CD4-positive, CD25-positive, alpha-beta regulatory T cell (primary cell): ENCODE measurements around the gene HEXA. TPM values are rescaled to one million over a fixed set of nuclear protein-coding genes. Genes with fewer than 3 reads are reported as not detected.

Source experiments
- ATAC-seq, 2 donors: fragments of 150-1000 bp; cut with Tn5 transposase; one replicate each; pipeline ENCODE4 v1.10.0; 2021; ENCODE audit warnings: low read depth in 2 of 2, moderate number of reproducible peaks in 2 of 2, moderate library complexity in 1 of 2
- DNase-seq, 3 donors: peaks; one replicate each; pipeline versions ENCODE4 v3.0.0 to v3.0.0-alpha.2; 2012 to 2022; ENCODE audit warnings: mixed read lengths in 1 of 3
- H3K27ac ChIP-seq: one replicate; pipeline ENCODE4 v1.7.0; 2013; ENCODE audit warnings: mild to moderate bottlenecking, low read length; ENCODE audit not compliant: insufficient read depth, poor library complexity, severe bottlenecking
- H3K27me3 ChIP-seq: one replicate; pipeline ENCODE4 v1.7.0; 2013; ENCODE audit warnings: low read length; ENCODE audit not compliant: control insufficient read depth, insufficient read depth
- H3K36me3 ChIP-seq: one replicate; pipeline ENCODE4 v1.7.0; 2013; ENCODE audit warnings: mild to moderate bottlenecking, low read length, moderate library complexity; ENCODE audit not compliant: control insufficient read depth, insufficient read depth
- H3K4me1 ChIP-seq: 2 replicates; pipeline ENCODE4 v1.7.0; 2013; ENCODE audit warnings: mild to moderate bottlenecking, low read length; ENCODE audit not compliant: insufficient read depth, control insufficient read depth, poor library complexity, severe bottlenecking
- H3K4me3 ChIP-seq: one replicate; pipeline ENCODE4 v1.7.0; 2013; ENCODE audit warnings: low read depth, mild to moderate bottlenecking, low read length, moderate library complexity
- H3K9me3 ChIP-seq, 2 experiments: 1 replicate in 1 of 2; 2 replicates in 1 of 2; pipeline ENCODE4 v1.7.0; 2013; ENCODE audit warnings: low read length in 2 of 2, mild to moderate bottlenecking in 1 of 2, moderate library complexity in 1 of 2; ENCODE audit not compliant: control insufficient read depth in 2 of 2
- H3K27ac Mint-ChIP-seq, 3 donors: one replicate each; pipeline ENCODE4 v1.8.0; 2020 to 2022; ENCODE audit warnings: mild to moderate bottlenecking in 3 of 3, mixed read lengths in 3 of 3, moderate library complexity in 2 of 3
- H3K27me3 Mint-ChIP-seq: one replicate; pipeline ENCODE4 v1.8.0; 2022; ENCODE audit warnings: mild to moderate bottlenecking, mixed read lengths
- H3K36me3 Mint-ChIP-seq: one replicate; pipeline ENCODE4 v1.8.0; 2020; ENCODE audit warnings: mixed read lengths
- H3K4me1 Mint-ChIP-seq, 4 donors: one replicate each; pipeline ENCODE4 v1.8.0; 2020 to 2022; ENCODE audit warnings: mixed read lengths in 4 of 4, mild to moderate bottlenecking in 1 of 4
- H3K4me3 Mint-ChIP-seq, 4 donors: one replicate each; pipeline ENCODE4 v1.8.0; 2020 to 2022; ENCODE audit warnings: mild to moderate bottlenecking in 4 of 4, mixed read lengths in 4 of 4, moderate library complexity in 3 of 4
- H3K9me3 Mint-ChIP-seq, 7 donors: one replicate each; pipeline ENCODE4 v1.8.0; 2020 to 2022; ENCODE audit warnings: mixed read lengths in 7 of 7, mild to moderate bottlenecking in 3 of 7, moderate library complexity in 2 of 7
- polyA plus RNA-seq, 4 donors: library from polyadenylated mRNA; unstranded; fragments of 300-500 nt; fragmentation: Illumina TruSeq; gene quantifications; one replicate each; pipeline ENCODE4 v1.2.3, GENCODE V29; 2021
- total RNA-seq: library from RNA; stranded (reverse); gene quantifications from one replicate; pipeline ENCODE4 v1.2.3, GENCODE V29; 2022

The HEXA gene
- total and polyA plus RNA-seq, 5 donors from 2014 or later, result 81.9 to 97.4 (median 88.4) TPM

GRCh38 chr15:72354496-72354895 is 21.3 kb downstream of the HEXA start:
- Histone ChIP-seq H3K4me3 (no peak overlapping the region), H3K27ac (no peak overlapping the region), H3K9me3 (no peaks in the 10 kb centered on the region), H3K4me1 (peaks cover 9% of the 10 kb centered on the region), H3K27me3 (no peaks in the 10 kb centered on the region), H3K36me3 (peaks cover 72% of the 10 kb centered on the region)
- Mint-ChIP-seq H3K4me3 (no peak overlapping the region), H3K27me3 (no peaks in the 10 kb centered on the region), H3K27ac (peak overlapping the region in 1 of 3 donors; percentile 11), H3K9me3 (no peaks in the 10 kb centered on the region), H3K4me1 (peaks cover 0 to 21% (median 16%) of the 10 kb centered on the region in 4 donors), H3K36me3 (peaks cover 41% of the 10 kb centered on the region)
- DNase-seq (no peak), ATAC-seq (no peak)

- H3K9me3 Mint-ChIP-seq, result no peaks in the 10 kb centered on the region
- DNase-seq (no peak), ATAC-seq (no peak)
- Histone ChIP-seq H3K27me3 (no peaks in the 10 kb centered on the region), H3K9me3 (no peaks in the 10 kb centered on the region), H3K36me3 (peaks cover 79% of the 10 kb centered on the region), H3K4me1 (no peaks in the 10 kb centered on the region), H3K27ac (no peak overlapping the region), H3K4me3 (no peak overlapping the region)
- H3K4me3 Mint-ChIP-seq, result no peak overlapping the region
- no peaks in the 10 kb centered on the region for H3K27me3 Mint-ChIP-seq
- H3K27ac Mint-ChIP-seq, result peak overlapping the region in 1 of 3 donors; percentile 9
- H3K36me3 Mint-ChIP-seq, result peaks cover 53% of the 10 kb centered on the region
- peaks cover 4 to 10% (median 9%) of the 10 kb centered on the region in 4 donors for H3K4me1 Mint-ChIP-seq
These were observed 22.5 kb downstream of the HEXA start for GRCh38 chr15:72353266-72353665.

GRCh38 chr15:72345806-72346205 is 30.0 kb downstream of the HEXA start:
- Mint-ChIP-seq H3K4me1 (peaks cover 0 to 4% (median 1%) of the 10 kb centered on the region in 4 donors), H3K4me3 (no peak overlapping the region), H3K9me3 (no peaks in the 10 kb centered on the region), H3K27ac (no peak overlapping the region), H3K27me3 (no peaks in the 10 kb centered on the region), H3K36me3 (peaks cover 36% of the 10 kb centered on the region)
- H3K27me3 ChIP-seq, result no peaks in the 10 kb centered on the region
- DNase-seq, result no peak
- H3K4me3 ChIP-seq, result no peak overlapping the region
- no peaks in the 10 kb centered on the region for H3K4me1 ChIP-seq
- no peak for ATAC-seq
- no peaks in the 10 kb centered on the region for H3K9me3 ChIP-seq
- peaks cover 72% of the 10 kb centered on the region for H3K36me3 ChIP-seq
- H3K27ac ChIP-seq, result no peak overlapping the region

GRCh38 chr15:72345280-72345679 is 30.5 kb downstream of the HEXA start:
- H3K27me3 Mint-ChIP-seq, result no peaks in the 10 kb centered on the region
- no peak for DNase-seq

GRCh38 chr15:72344602-72345001 is 31.2 kb downstream of the HEXA start:
- no peak for DNase-seq
- Mint-ChIP-seq H3K27ac (no peak overlapping the region), H3K36me3 (peaks cover 33% of the 10 kb centered on the region), H3K9me3 (no peaks in the 10 kb centered on the region), H3K4me3 (no peak overlapping the region), H3K27me3 (no peaks in the 10 kb centered on the region), H3K4me1 (peaks cover 0 to 4% (median 1%) of the 10 kb centered on the region in 4 donors)
- Histone ChIP-seq H3K9me3 (no peaks in the 10 kb centered on the region), H3K27ac (no peak overlapping the region), H3K27me3 (no peaks in the 10 kb centered on the region), H3K36me3 (peaks cover 62% of the 10 kb centered on the region), H3K4me3 (no peak overlapping the region), H3K4me1 (no peaks in the 10 kb centered on the region)
- ATAC-seq, result no peak

More at GRCh38 chr15:72345280-72345679, 30.5 kb downstream of the HEXA start:
- ATAC-seq, result no peak
- Mint-ChIP-seq H3K27ac (no peak overlapping the region), H3K4me3 (no peak overlapping the region), H3K9me3 (no peaks in the 10 kb centered on the region), H3K4me1 (peaks cover 0 to 4% (median 1%) of the 10 kb centered on the region in 4 donors), H3K36me3 (peaks cover 32% of the 10 kb centered on the region)
- Histone ChIP-seq H3K4me3 (no peak overlapping the region), H3K9me3 (no peaks in the 10 kb centered on the region), H3K27me3 (no peaks in the 10 kb centered on the region), H3K36me3 (peaks cover 67% of the 10 kb centered on the region), H3K27ac (no peak overlapping the region), H3K4me1 (no peaks in the 10 kb centered on the region)

GRCh38 chr15:72342385-72342784 is 33.4 kb downstream of the HEXA start:
- peak in 2 of 3 donors; percentile 19 to 44 for DNase-seq
- Mint-ChIP-seq H3K27ac (no peak overlapping the region), H3K4me3 (no peak overlapping the region), H3K36me3 (peaks cover 30% of the 10 kb centered on the region), H3K9me3 (no peaks in the 10 kb centered on the region), H3K27me3 (no peaks in the 10 kb centered on the region), H3K4me1 (no peaks in the 10 kb centered on the region)
- H3K9me3 ChIP-seq, result no peaks in the 10 kb centered on the region
- no peak for ATAC-seq
- H3K4me3 ChIP-seq, result no peak overlapping the region
- no peak overlapping the region for H3K27ac ChIP-seq
- H3K27me3 ChIP-seq, result no peaks in the 10 kb centered on the region
- H3K4me1 ChIP-seq, result no peaks in the 10 kb centered on the region
- H3K36me3 ChIP-seq, result peaks cover 46% of the 10 kb centered on the region

GRCh38 chr15:72341361-72341760 is 34.5 kb downstream of the HEXA start:
- no peaks in the 10 kb centered on the region for H3K4me1 Mint-ChIP-seq
- H3K27ac Mint-ChIP-seq, result no peak overlapping the region
- ATAC-seq (no peak), DNase-seq (no peak)
- no peaks in the 10 kb centered on the region for H3K9me3 ChIP-seq
- H3K27ac ChIP-seq, result no peak overlapping the region
- peaks cover 31% of the 10 kb centered on the region for H3K36me3 Mint-ChIP-seq
- H3K4me3 ChIP-seq, result no peak overlapping the region
- no peaks in the 10 kb centered on the region for H3K27me3 Mint-ChIP-seq
- peaks cover 36% of the 10 kb centered on the region for H3K36me3 ChIP-seq
- H3K4me1 ChIP-seq, result no peaks in the 10 kb centered on the region
- no peaks in the 10 kb centered on the region for H3K9me3 Mint-ChIP-seq
- no peaks in the 10 kb centered on the region for H3K27me3 ChIP-seq
- no peak overlapping the region for H3K4me3 Mint-ChIP-seq

GRCh38 chr15:72340366-72340765 is 35.4 kb downstream of the HEXA start:
- Histone ChIP-seq H3K9me3 (no peaks in the 10 kb centered on the region), H3K27me3 (no peaks in the 10 kb centered on the region), H3K27ac (no peak overlapping the region), H3K36me3 (peaks cover 26% of the 10 kb centered on the region), H3K4me1 (no peaks in the 10 kb centered on the region), H3K4me3 (no peak overlapping the region)
- H3K27ac Mint-ChIP-seq, result no peak overlapping the region
- DNase-seq, result no peak
- H3K36me3 Mint-ChIP-seq, result peaks cover 26% of the 10 kb centered on the region
- no peaks in the 10 kb centered on the region for H3K4me1 Mint-ChIP-seq
- H3K27me3 Mint-ChIP-seq, result no peaks in the 10 kb centered on the region
- ATAC-seq, result no peak
- H3K4me3 Mint-ChIP-seq, result no peak overlapping the region
- no peaks in the 10 kb centered on the region for H3K9me3 Mint-ChIP-seq
